ENCODE results near the gene MRTFB. TPM values are rescaled to one million over a fixed set of nuclear protein-coding genes. Genes with fewer than 3 reads are reported as not detected.
"Not testable (repeated sequence)": the region's sequence is repeated elsewhere in the genome, so short reads cannot be mapped to it uniquely, and the experiment has no call there.

The MRTFB gene
- total RNA-seq, 1 donor from 2014 or later: 77.5 TPM

DNA sequence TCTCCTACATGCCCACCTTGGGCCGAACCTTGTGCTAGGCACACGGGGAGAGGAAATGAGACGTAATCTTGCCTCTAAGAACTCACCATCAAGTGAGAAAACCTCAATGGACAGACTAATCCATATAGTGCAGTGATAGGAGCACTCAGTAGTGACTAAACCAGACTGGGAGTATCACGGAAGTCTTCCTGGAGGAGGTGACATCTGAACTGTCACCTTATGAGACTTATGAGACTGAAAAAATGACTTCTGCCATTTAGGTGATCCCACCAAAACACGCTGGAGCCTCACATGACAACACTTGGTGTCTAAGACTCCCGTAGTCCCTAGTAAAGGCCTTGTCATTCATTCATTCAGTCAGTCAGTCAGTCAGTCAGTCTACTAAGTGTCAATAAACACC lies 27.3 kb upstream of the MRTFB start:
- peaks cover 2% of the 10 kb centered on the region for H3K4me1 Mint-ChIP-seq
- H3K4me3 Mint-ChIP-seq: no peak overlapping the region
- peaks cover 5% of the 10 kb centered on the region for H3K9me3 Mint-ChIP-seq
- no peak for TF ChIP-seq CTCF (IDR thresholded peaks at IDR 0.05; ENCODE audit: unreplicated experiment)
- H3K27me3 Mint-ChIP-seq (ENCODE audit: low read depth): no peaks in the 10 kb centered on the region
- DNase-seq (ENCODE audit: low spot score in 2 of 2, unreplicated experiment in 2 of 2): no peak
- H3K27ac Mint-ChIP-seq: no peak overlapping the region
- no peaks in the 10 kb centered on the region for H3K36me3 Mint-ChIP-seq

- H3K27ac Mint-ChIP-seq; DNase-seq (ENCODE audit: low spot score in 2 of 2, unreplicated experiment in 2 of 2); H3K36me3 Mint-ChIP-seq; H3K9me3 Mint-ChIP-seq; H3K4me3 Mint-ChIP-seq; H3K27me3 Mint-ChIP-seq (ENCODE audit: low read depth); H3K4me1 Mint-ChIP-seq: not testable (repeated sequence)
These were observed 23.8 kb upstream of the MRTFB start for GRCh38 chr16:14047121-14047859.

- peaks cover 2% of the 10 kb centered on the region for H3K9me3 Mint-ChIP-seq
- no peaks in the 10 kb centered on the region for H3K4me1 Mint-ChIP-seq
- H3K4me3 Mint-ChIP-seq: peak overlapping the region; percentile 6
- DNase-seq (ENCODE audit: low spot score in 2 of 2, unreplicated experiment in 2 of 2): peak in 1 of 2 experiments; percentile 42
- H3K27me3 Mint-ChIP-seq (ENCODE audit: low read depth): no peaks in the 10 kb centered on the region
- H3K27ac Mint-ChIP-seq: no peak overlapping the region
- no peaks in the 10 kb centered on the region for H3K36me3 Mint-ChIP-seq
- TF ChIP-seq CTCF (IDR thresholded peaks at IDR 0.05; ENCODE audit: unreplicated experiment): no peak
These were observed 20.7 kb upstream of the MRTFB start for GRCh38 chr16:14050291-14051027.

DNA sequence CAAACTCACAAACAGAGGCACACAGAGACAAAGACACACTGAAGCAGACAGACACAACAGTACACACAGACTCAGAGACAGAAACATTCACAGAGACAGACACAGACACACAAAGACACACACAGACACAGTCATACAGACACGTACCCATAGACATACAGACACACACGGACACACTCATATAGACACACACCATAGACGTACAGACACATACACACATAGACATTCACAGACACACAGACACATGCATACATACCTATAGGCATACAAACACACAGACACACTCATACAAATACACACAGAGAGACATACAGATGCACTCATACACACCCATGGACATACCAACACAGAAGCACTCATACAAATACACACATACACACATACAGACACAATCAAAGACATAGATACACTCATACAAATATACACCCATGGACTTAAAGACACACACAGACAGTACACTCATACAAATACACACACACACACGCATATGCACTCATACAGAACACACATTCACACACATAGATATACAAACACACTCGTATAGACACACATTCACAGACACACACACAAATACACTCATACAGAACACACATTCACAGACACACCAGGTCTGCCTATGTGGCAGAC lies 19.9 kb upstream of the MRTFB start:
- peaks cover 7% of the 10 kb centered on the region for H3K9me3 Mint-ChIP-seq
- no peaks in the 10 kb centered on the region for H3K4me1 Mint-ChIP-seq
- H3K36me3 Mint-ChIP-seq: no peaks in the 10 kb centered on the region
- no peaks in the 10 kb centered on the region for H3K27me3 Mint-ChIP-seq (ENCODE audit: low read depth)
- no peak for TF ChIP-seq CTCF (IDR thresholded peaks at IDR 0.05; ENCODE audit: unreplicated experiment)
- H3K4me3 Mint-ChIP-seq: no peak overlapping the region
- no peak for DNase-seq (ENCODE audit: low spot score in 2 of 2, unreplicated experiment in 2 of 2)
- no peak overlapping the region for H3K27ac Mint-ChIP-seq

- Mint-ChIP-seq H3K4me3 (no peak overlapping the region), H3K27ac (no peak overlapping the region), H3K27me3 (ENCODE audit: low read depth) (no peaks in the 10 kb centered on the region), H3K36me3 (no peaks in the 10 kb centered on the region), H3K4me1 (no peaks in the 10 kb centered on the region), H3K9me3 (peaks cover 21% of the 10 kb centered on the region)
- no peak for DNase-seq (ENCODE audit: low spot score in 2 of 2, unreplicated experiment in 2 of 2)
- TF ChIP-seq CTCF (IDR thresholded peaks at IDR 0.05; ENCODE audit: unreplicated experiment): no peak
These were observed 14.1 kb upstream of the MRTFB start for GRCh38 chr16:14056970-14057369.

DNA sequence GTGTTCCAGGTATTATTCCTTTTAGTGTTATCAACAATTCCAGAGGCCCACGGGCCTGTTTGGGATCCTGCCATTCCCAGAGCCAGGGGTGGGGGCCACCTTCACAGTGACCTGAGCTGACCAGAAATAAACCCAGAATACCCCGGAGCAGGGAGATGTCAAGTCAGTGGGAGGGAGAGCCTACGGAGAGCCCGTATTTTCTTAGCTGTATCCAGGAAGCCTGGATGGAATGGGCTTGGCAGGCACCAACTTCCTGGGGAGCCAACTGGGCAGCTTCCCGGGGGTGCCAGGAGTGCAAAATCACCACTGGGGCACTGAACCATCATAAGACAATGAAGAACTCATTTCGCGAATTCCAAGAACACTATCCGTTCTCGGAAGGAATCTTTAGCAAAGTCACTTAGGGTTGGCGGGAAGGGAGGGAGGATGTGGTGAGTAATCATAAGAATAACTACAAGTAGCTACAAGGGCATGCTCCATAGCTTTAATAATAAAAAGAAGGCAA lies 13.2 kb upstream of the MRTFB start:
- Mint-ChIP-seq H3K36me3 (no peaks in the 10 kb centered on the region), H3K9me3 (peaks cover 21% of the 10 kb centered on the region), H3K27ac (no peak overlapping the region), H3K4me1 (no peaks in the 10 kb centered on the region), H3K27me3 (ENCODE audit: low read depth) (no peaks in the 10 kb centered on the region), H3K4me3 (no peak overlapping the region)
- TF ChIP-seq CTCF (IDR thresholded peaks at IDR 0.05; ENCODE audit: unreplicated experiment): no peak
- no peak for DNase-seq (ENCODE audit: low spot score in 2 of 2, unreplicated experiment in 2 of 2)
